Activated T-cell treated with anti-CD3 and anti-CD28 coated beads for 48 hours (primary cell): ENCODE data around the gene FMNL3.

Source experiments
- DNase-seq: peaks from one replicate; pipeline ENCODE4 v3.0.0-alpha.2; 2020; ENCODE audit warnings: low read depth

Gene FMNL3

GRCh38 chr12:49603721-49604120 is 103.5 kb downstream of the FMNL3 start:
- no peak for DNase-seq

DNA sequence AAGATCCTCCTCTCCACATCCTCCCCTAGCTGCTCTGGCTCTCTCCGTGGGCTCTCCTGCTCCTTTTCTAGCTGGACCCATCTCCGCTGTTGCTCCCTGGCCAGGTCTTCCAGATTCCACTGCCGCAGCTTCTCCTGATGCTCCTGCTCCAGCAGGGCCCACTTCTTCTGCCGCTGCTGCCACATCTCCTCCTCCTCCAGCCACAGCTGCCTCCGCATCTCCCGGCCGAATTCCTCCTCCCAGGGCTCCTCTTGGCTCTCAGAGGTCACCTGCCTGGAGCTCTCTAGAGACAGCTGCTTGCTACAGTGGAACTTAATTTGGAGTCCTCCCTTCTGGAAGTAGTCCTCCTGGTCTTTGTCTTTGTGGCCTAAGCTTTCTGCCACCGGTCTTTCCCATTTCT is 107.2 kb downstream of the FMNL3 start:
- no peak for DNase-seq

GRCh38 chr12:49598527-49598926 is 108.7 kb downstream of the FMNL3 start:
- no peak for DNase-seq

- no peak for DNase-seq
Measured at GRCh38 chr12:49588721-49589516, 118.3 kb downstream of the FMNL3 start.

- DNase-seq: no peak
Measured at GRCh38 chr12:49588281-49588680, 118.9 kb downstream of the FMNL3 start.

DNA sequence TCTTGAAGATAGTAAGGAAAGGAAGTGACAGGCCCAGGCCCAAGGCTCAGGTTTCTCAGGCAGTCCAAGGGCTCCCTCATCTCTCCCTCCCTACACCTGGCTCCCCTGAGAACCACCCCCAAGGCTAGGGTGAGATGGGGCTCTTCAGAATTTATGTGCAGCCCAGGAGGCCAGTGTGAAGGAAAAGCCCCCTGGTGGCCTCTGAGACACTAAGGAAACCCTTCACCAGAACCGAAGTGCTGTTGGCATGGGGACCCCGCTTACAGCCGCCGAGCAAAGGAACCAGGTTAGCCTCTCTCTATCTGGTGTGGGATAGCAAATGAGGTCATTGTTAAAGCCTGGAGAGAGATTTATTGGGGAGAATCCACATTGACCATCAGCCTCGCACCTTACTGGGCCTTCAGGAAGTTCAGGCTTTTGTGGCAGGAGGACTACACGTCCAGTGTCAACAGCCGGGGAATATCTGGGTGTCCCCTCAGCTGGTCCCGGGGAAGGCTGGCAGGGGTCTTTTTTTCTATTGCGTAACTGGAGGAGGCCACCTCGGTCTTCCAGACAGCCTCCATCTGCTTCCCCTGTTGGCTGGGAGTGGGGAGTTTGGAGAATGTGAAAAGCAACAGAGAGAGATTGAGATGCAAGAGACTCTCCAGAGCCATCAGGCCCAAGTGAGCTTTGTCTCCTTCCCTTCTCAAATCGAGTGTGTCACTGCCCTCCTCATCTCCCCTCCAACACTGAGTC is 119.9 kb downstream of the FMNL3 start:
- no peak for DNase-seq
